Hepatocyte (in vitro differentiated cells): ENCODE measurements around the gene ASTN2.

ENCODE experiments used
- EZH2 ChIP-seq: fragments of 200-600 bp; sonication (generic); IDR thresholded peaks from 2 replicates; pipeline ENCODE4 v1.6.1; 2016; ENCODE audit warnings: antibody characterized with exemption, mild to moderate bottlenecking, borderline replicate concordance
- EZH2phosphoT487 ChIP-seq: fragments of 200-600 bp; sonication (generic); IDR thresholded peaks from one replicate; pipeline ENCODE4 v1.6.1; 2018; ENCODE audit warnings: antibody characterized with exemption, mild to moderate bottlenecking, low read depth, moderate library complexity; ENCODE audit not compliant: unreplicated experiment, severe bottlenecking
- TF ChIP-seq, protein P1 (sequence below): fragments of 200-600 bp; sonication (generic); IDR thresholded peaks from 2 replicates; pipeline ENCODE4 v1.5.1; 2016; ENCODE audit warnings: antibody characterized with exemption, mild to moderate bottlenecking; ENCODE audit not compliant: poor library complexity

DNA sequence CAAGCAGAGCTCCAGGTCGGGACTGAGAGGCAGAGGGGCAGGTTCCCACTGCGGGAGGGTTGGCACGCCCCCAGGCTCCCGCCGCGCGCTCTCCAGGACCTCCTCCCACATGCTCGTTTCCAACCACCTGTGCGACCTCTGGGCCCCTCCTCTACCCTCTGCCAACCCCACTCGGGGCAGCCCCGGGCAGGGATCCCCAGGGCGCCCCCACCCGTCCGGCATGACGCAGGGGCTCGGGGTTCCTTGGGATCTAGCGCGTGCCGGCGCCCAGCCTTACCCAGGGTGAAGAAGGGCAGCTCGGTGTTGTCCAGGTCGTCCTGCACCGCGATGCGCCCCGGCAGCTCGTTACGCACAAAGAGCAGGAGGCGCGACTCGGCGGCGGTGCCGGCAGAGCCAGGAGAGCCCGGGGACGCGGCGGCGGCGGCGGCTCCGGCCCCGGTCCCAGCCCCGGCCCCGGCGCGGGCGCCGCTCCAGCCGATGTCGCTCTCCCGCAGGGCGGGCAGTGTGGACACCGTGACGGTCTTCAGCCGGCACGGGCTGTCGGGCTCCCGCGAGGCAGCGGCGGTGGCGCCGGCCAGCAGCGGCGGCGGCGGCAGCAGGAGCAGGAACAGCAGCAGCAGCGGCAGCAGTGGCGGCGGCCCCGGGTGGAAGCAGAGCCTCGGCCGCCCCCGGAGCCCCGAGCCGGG lies 494 bp downstream of the ASTN2 start:
- TF ChIP-seq, protein P1, sequence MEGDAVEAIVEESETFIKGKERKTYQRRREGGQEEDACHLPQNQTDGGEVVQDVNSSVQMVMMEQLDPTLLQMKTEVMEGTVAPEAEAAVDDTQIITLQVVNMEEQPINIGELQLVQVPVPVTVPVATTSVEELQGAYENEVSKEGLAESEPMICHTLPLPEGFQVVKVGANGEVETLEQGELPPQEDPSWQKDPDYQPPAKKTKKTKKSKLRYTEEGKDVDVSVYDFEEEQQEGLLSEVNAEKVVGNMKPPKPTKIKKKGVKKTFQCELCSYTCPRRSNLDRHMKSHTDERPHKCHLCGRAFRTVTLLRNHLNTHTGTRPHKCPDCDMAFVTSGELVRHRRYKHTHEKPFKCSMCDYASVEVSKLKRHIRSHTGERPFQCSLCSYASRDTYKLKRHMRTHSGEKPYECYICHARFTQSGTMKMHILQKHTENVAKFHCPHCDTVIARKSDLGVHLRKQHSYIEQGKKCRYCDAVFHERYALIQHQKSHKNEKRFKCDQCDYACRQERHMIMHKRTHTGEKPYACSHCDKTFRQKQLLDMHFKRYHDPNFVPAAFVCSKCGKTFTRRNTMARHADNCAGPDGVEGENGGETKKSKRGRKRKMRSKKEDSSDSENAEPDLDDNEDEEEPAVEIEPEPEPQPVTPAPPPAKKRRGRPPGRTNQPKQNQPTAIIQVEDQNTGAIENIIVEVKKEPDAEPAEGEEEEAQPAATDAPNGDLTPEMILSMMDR: no peak
- TF ChIP-seq EZH2 (no peak), EZH2phosphoT487 (no peak)
